OCI-LY1 (cell line): ENCODE data around the gene WAS.
"Not testable (repeated sequence)": the region's sequence is repeated elsewhere in the genome, so short reads cannot be mapped to it uniquely, and the experiment has no call there.

Experiments
- CTCF ChIP-seq: fragments of 200-600 bp; sonication (generic), shearing (Covaris generic); IDR thresholded peaks from 2 replicates; pipeline ENCODE4 v1.5.1; 2017; ENCODE audit warnings: mild to moderate bottlenecking, antibody characterized with exemption, low read length, moderate library complexity, mixed read lengths
- EZH2 ChIP-seq: fragments of 200-600 bp; sonication (generic), shearing (Covaris generic); IDR thresholded peaks from 2 replicates; pipeline ENCODE4 v1.8.0; 2017; ENCODE audit warnings: borderline replicate concordance, mixed run types, mild to moderate bottlenecking, antibody characterized with exemption, low read length, moderate library complexity, mixed read lengths

- not testable (repeated sequence) for TF ChIP-seq CTCF, EZH2
These were observed 804 bp upstream of the WAS start for GRCh38 chrX:48682795-48683194.
